ENCODE data around the gene WFDC8. TPM values are rescaled to one million over a fixed set of nuclear protein-coding genes. Genes with fewer than 3 reads are reported as not detected.

Gene WFDC8
- total and polyA plus RNA-seq, 2 donors (not counting 3 experiments of a cell fraction or from before 2014, with no cell fraction given): not detected

DNA sequence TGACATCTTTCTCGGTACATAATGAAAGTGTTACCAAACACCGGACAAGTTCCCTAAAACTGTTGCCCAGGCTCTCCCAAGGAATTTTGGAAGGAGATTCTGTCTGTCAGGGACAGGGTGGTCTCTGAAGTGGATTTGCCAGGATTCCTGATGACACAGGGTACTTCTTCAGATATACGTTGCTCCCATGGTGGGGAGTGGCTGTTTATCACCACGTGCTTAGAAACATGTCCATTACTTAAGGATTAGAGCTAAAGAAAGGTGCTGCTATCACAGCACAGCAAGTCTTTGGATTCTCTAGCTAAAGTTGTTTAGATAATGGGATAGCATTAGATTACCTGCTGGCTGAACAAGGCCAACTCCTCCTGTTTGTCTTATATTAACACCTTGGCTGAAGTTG, 70.0 kb downstream of the WFDC8 start:
- no peak for FAIRE-seq
- Histone ChIP-seq H3K27ac (ENCODE audit: insufficient read depth, low read depth, low read length) (no peak overlapping the region), H4K20me1 (replicated peaks; ENCODE audit: control insufficient read depth, extremely low read depth, insufficient read depth, low read length) (no peaks in the 10 kb centered on the region), H2AFZ (ENCODE audit: low read depth, low read length) (no peak overlapping the region), H3K9me3 (replicated peaks; ENCODE audit: control insufficient read depth, insufficient read depth, low read length) (no peaks in the 10 kb centered on the region), H3K27me3 (ENCODE audit: control insufficient read depth in 2 of 2, insufficient read depth in 2 of 2, low read length in 2 of 2) (no peaks in the 10 kb centered on the region), H3K79me2 (ENCODE audit: control insufficient read depth, insufficient read depth, low read length) (no peaks in the 10 kb centered on the region), H3K4me1 (ENCODE audit: control insufficient read depth, extremely low read depth, insufficient read depth, low read length) (no peaks in the 10 kb centered on the region), H3K9ac (replicated peaks; ENCODE audit: extremely low read depth, insufficient read depth, low read length) (no peak overlapping the region), H3K36me3 (ENCODE audit: control insufficient read depth in 2 of 2, extremely low read depth in 1 of 2, insufficient read depth in 2 of 2, low read length in 2 of 2) (no peaks in the 10 kb centered on the region), H3K4me2 (ENCODE audit: insufficient read depth, low read length) (no peak overlapping the region), H3K4me3 (replicated peaks in 1 of 3; ENCODE audit: insufficient read depth in 1 of 3, low read depth in 1 of 3, low read length in 3 of 3) (no peak overlapping the region), H3K9me1 (replicated peaks; ENCODE audit: control insufficient read depth, extremely low read depth, insufficient read depth, low read length) (no peaks in the 10 kb centered on the region)
- BruUV-seq (replicated peaks): no TSS peak
- POLR2A ChIA-PET: no interaction called here
- intact Hi-C loops (cut with micrococcal nuclease): no loop called here
- TF ChIP-seq MYC (IDR thresholded peaks at IDR 0.05; ENCODE audit: low read depth, low read length): no peak
- TF ChIP-seq, protein P1, sequence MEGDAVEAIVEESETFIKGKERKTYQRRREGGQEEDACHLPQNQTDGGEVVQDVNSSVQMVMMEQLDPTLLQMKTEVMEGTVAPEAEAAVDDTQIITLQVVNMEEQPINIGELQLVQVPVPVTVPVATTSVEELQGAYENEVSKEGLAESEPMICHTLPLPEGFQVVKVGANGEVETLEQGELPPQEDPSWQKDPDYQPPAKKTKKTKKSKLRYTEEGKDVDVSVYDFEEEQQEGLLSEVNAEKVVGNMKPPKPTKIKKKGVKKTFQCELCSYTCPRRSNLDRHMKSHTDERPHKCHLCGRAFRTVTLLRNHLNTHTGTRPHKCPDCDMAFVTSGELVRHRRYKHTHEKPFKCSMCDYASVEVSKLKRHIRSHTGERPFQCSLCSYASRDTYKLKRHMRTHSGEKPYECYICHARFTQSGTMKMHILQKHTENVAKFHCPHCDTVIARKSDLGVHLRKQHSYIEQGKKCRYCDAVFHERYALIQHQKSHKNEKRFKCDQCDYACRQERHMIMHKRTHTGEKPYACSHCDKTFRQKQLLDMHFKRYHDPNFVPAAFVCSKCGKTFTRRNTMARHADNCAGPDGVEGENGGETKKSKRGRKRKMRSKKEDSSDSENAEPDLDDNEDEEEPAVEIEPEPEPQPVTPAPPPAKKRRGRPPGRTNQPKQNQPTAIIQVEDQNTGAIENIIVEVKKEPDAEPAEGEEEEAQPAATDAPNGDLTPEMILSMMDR (IDR thresholded peaks at IDR 0.05; ENCODE audit: extremely low read depth in 1 of 2, insufficient read depth in 1 of 2, low read depth in 1 of 2, low read length in 2 of 2): no peak
- no peak for TF ChIP-seq EZH2 (IDR thresholded peaks at IDR 0.05; ENCODE audit: borderline replicate concordance, low read depth, low read length, severe bottlenecking)
- TF ChIP-seq GATA2 (IDR thresholded peaks at IDR 0.05; ENCODE audit: insufficient read depth, insufficient read length, low read depth, low read length): no peak
- no peak for TF ChIP-seq FOS (IDR thresholded peaks at IDR 0.05; ENCODE audit: borderline replicate concordance, insufficient read depth, low read length)
- no peak for TF ChIP-seq POLR2A (IDR thresholded peaks at IDR 0.05; ENCODE audit: low read depth, low read length)
- TF ChIP-seq, protein P2, sequence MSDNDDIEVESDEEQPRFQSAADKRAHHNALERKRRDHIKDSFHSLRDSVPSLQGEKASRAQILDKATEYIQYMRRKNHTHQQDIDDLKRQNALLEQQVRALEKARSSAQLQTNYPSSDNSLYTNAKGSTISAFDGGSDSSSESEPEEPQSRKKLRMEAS (IDR thresholded peaks at IDR 0.05; ENCODE audit: insufficient read depth, insufficient read length): no peak
- no peak for TF ChIP-seq POLR2AphosphoS5 (IDR thresholded peaks at IDR 0.05; ENCODE audit: insufficient read depth, low read depth, low read length)
- no peak for TF ChIP-seq JUN (IDR thresholded peaks at IDR 0.05; ENCODE audit: borderline replicate concordance, insufficient read depth, insufficient read length, low read depth)
- CTCF ChIA-PET: interaction anchor here (1.5 kb wide), 1 partner anchor 25 kb away, joined by 3 read pairs; no protein-coding TSS in a partner anchor
- dilution Hi-C loops (cut with MboI; ENCODE audit: extremely low pct_ligation_motif_present, low sequenced_read_pairs): no loop called here
- DNase-seq (ENCODE audit: low read depth, low spot score): no peak

Measured in endothelial cell of umbilical vein (primary cell).